Activated CD4-positive, alpha-beta T cell treated with anti-CD3 and anti-CD28 coated beads, Interleukin-10, Interleukin-2, amounts not matched to agents 100 ng/mL and 50 ng/mL, durations not matched to agents 16 hours and 8 hours (primary cell): ENCODE results near the gene RBM12.

Experiments used
- DNase-seq: peaks from one replicate; pipeline ENCODE4 v3.0.0-alpha.2; 2020

RBM12 gene

GRCh38 chr20:35653430-35653734 lies 11.3 kb downstream of the RBM12 start:
- DNase-seq, result no peak

- no peak for DNase-seq
Measured at GRCh38 chr20:35652641-35653429, 11.9 kb downstream of the RBM12 start.

GRCh38 chr20:35651958-35652357 lies 12.7 kb downstream of the RBM12 start:
- no peak for DNase-seq

DNA sequence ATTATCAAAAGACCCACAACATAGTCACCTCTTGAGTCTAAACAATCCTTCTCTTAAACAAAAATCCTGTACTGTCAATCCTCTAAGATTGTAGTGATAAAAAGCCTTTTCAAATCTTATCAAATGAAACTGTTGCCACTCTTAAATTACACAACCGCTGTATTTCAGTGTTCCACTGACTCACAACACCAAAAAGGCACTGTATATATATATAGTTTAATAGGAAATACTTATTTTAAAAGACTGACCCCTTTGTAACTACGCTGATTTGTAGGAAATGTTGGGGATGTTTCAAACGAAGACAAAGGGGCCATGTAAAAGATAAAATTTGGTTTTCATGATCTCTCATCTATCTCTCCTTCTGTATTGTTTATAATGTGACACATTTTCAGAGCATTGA lies 14.1 kb downstream of the RBM12 start:
- no peak for DNase-seq

GRCh38 chr20:35648836-35649235 lies 15.9 kb downstream of the RBM12 start:
- DNase-seq, result no peak

- no peak for DNase-seq
Measured at GRCh38 chr20:35644806-35645205, 19.9 kb downstream of the RBM12 start.

DNA sequence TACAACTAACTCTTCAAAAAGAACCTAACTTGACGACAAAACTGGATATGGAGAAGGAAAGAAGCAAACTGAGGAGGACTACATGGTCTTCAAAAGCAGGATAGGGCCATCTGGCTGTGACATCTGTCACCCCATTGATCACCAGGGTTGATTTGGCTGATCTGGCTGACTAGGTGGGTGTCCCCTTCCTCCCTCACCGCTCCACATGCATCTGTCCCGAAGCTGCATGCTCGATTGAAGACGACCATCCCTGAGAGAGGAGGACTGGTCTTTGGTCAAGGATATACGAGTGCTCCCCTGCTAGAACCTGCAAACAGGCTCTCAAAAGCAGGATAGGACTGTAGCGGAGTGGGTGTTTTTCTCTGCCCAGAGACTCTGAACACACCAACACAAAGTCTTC lies 21.7 kb downstream of the RBM12 start:
- no peak for DNase-seq

DNA sequence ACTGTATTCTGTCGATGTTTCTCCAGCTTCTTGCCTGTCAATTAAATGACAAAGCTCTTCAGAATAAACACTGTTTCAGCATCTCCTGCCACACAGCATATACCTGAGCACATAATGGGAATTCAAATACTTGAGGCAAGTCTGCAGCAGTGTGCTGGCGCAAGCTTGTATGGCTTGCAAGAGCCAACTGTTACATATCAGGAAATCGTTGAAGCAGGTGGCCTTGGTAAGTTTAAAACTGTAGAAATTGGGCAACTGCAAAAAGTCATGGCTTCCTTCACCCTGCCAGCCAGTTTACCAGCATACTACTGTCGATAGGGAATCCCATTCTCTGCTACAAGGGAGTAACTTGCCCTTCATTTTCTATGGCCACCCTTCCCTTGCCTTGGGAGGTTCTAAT lies 23.0 kb downstream of the RBM12 start:
- no peak for DNase-seq

GRCh38 chr20:35640724-35641123 lies 24.0 kb downstream of the RBM12 start:
- no peak for DNase-seq

- no peak for DNase-seq
Measured at GRCh38 chr20:35638751-35639150, 25.9 kb downstream of the RBM12 start.

GRCh38 chr20:35637276-35637675 lies 27.4 kb downstream of the RBM12 start:
- DNase-seq, result no peak

- no peak for DNase-seq
Measured at GRCh38 chr20:35636095-35636494, 28.6 kb downstream of the RBM12 start.

DNA sequence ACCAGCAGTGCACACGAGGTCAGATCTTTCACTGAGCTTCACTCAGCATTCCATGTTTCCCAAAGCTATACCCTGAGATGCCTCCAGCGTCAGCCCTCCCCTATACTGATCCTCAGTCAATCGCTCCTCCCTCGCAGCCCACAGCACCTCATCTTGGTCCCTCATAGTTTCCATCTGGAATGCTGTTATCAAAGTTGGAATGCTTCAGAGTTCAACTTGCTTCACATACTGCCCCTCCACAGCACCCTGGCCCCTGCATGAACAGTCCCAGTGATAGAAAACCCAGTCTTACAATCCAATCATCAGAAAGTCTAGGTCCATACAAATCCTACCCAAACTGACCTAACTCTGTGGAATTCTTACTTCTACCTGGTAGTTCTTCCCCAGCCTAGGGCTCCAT lies 29.0 kb downstream of the RBM12 start:
- DNase-seq, result no peak

- DNase-seq, result no peak
Measured at GRCh38 chr20:35632539-35633115, 32.1 kb downstream of the RBM12 start.

- no peak for DNase-seq
Measured at GRCh38 chr20:35630636-35631035, 34.1 kb downstream of the RBM12 start.

DNA sequence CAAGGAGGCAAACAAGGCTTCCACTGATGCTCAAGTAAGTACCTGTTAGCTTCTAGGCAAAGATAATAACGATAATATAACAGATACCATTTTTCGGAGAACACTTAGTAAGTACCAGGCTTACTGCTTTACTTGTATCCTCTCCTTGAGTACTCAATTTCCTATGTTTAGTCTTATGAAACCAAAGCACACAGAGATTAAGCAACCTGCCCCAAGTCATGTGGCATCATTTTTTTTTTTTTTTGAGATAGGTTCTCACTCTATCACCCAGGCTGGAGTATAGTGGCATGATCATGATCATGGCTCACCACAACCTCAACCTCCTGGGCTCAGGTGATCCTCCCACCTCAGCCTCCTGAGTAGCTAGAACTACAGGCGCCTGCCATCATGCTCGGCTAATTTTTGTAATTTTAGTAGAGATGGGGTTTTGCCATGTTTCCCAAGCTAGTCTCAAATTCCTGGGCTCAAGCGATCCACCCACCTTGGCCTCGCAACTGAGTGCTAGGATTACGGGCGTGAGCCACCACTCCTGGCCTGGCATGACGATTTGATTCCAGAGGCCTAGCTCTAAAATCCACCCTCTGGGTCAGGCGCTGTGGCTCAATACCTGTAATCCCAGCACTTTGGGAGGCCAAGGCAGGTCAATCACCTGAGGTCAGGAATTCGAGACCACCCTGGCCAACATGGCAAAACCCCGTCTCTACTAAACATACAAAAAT lies 35.1 kb downstream of the RBM12 start:
- no peak for DNase-seq

DNA sequence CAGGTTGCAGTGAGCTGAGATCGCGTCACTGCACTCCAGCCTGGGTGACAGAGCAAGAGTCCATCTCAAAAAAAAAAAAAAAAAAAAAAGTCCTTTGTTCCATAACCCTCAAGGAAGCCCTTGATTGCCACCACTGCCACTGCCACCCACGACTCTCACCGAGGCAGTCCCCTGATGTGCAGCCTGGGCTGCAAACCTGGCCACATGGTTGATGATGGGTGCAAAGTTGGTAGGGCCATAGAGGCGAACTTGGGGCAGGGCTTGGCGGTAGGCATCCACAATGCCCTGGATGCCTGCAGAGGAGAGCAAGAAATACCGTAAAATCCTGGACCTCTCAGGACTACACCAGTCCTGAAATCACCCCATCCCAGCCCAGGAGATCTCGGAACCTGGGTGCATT lies 37.6 kb downstream of the RBM12 start:
- DNase-seq, result no peak

- no peak for DNase-seq
Measured at GRCh38 chr20:35626386-35627001, 38.2 kb downstream of the RBM12 start.

GRCh38 chr20:35625584-35626385 lies 38.9 kb downstream of the RBM12 start:
- DNase-seq, result no peak

DNA sequence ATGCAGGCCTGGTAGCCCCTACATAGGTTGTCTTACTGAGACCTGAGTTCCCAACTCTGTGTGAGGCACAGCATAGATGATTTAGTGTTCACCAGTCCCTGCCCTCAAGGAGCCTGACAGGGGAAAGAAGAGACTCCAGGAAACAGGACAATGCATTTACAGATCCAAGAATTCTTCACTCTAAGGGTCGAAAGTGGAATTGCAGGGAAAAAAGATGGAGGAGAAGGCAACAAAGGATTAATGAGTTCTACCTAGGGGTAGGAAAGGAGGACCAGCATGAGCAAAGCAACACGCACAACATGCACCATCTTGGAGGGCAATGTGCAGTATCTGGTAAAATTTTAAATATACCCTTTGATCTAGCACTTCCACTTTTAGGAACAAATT lies 43.1 kb downstream of the RBM12 start:
- DNase-seq, result no peak

DNA sequence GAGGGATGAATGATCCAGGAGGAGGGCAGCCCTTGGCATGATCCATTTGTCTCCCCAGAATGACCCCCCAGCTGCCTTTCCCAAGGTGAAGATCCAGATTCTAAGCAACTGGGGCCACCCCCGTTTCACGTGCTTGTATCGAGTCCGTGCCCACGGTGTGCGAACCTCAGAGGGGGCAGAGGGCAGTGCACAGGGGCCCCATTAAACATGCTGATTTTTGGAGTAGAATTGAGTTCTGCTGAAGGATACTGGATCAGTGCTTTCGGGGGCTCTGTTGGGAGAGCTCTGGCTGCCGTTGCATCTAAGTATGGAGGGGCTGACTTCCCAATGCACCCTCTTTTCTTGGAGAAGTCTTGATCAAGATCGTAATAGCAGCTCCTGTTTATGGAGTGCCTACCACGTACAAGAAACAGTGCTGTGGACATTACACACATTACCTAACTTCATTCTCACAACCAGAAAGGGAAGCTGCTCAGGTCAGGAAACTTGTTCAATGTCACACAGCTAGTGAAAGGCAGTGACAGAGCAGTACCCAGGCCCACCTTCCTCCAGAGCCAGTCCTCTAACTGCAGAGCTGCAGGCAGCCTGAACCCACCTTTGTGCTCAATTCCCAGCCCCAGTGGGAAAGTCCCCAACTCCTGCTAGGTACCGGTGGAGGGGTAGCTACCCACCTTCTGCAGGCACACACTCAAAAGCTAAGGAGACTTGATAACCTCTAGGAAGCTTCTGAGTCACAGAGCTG lies 43.7 kb downstream of the RBM12 start:
- no peak for DNase-seq
